SK-N-SH (cell line): ENCODE results near the gene KLF18. TPM values are rescaled to one million over a fixed set of nuclear protein-coding genes. Genes with fewer than 3 reads are reported as not detected.

Experiments used
- CTCF ChIA-PET: fragments of 300-600, 350-600 bp; formaldehyde crosslinking; extraction: SDS; loops from one replicate; lab custom pipeline; 2021; lab: Yijun Ruan, JAX
- POLR2A ChIA-PET: fragments of 350-600 bp; sonication (Branson Sonifier 250); formaldehyde crosslinking; extraction: SDS; loops from one replicate; lab custom pipeline; 2020; ENCODE audit warnings: antibody characterized with exemption, inconsistent platforms; lab: Yijun Ruan, JAX
- DNase-seq: peaks from one replicate; pipeline ENCODE4 v3.0.0; 2012
- H2AFZ ChIP-seq: fragments of 200-600 bp; sonication (generic); 2 replicates; pipeline ENCODE4 v1.8.1; 2016; ENCODE audit warnings: antibody characterized with exemption, mild to moderate bottlenecking, low read depth
- H3F3A ChIP-seq: fragments of 200-600 bp; sonication (generic); replicated peaks from 2 replicates; pipeline ENCODE3; 2016; ENCODE audit warnings: antibody characterized with exemption, mild to moderate bottlenecking; ENCODE audit not compliant: insufficient read depth
- H3K27ac ChIP-seq, 2 experiments: fragments of 200-500 bp in 1 of 2; fragments of 200-600 bp in 1 of 2; sonication (Bioruptor generic) in 1 of 2; sonication (generic), shearing (Covaris generic) in 1 of 2; 2 replicates each; pipeline versions ENCODE4 v1.5.1 to v1.6.1; 2014 to 2016; ENCODE audit warnings: low read depth in 2 of 2, inconsistent platforms in 1 of 2, low read length in 1 of 2, mild to moderate bottlenecking in 1 of 2, mixed read lengths in 1 of 2
- H3K27me3 ChIP-seq: fragments of 200-600 bp; sonication (generic), shearing (Covaris generic); 2 replicates; pipeline ENCODE4 v1.6.1; 2016; ENCODE audit warnings: mixed run types; ENCODE audit not compliant: insufficient read depth
- H3K36me3 ChIP-seq, 2 experiments: fragments of 200-500 bp in 1 of 2; fragments of 200-600 bp in 1 of 2; sonication (Bioruptor generic) in 1 of 2; sonication (generic) in 1 of 2; replicated peaks in 1 of 2; 2 replicates each; pipeline versions ENCODE3 to v1.5.1; 2014 to 2016; ENCODE audit warnings: low read length in 1 of 2, mild to moderate bottlenecking in 1 of 2; ENCODE audit not compliant: insufficient read depth in 2 of 2, control insufficient read depth in 1 of 2
- H3K4me1 ChIP-seq, 2 experiments: fragments of 200-500 bp in 1 of 2; fragments of 200-600 bp in 1 of 2; sonication (Bioruptor generic) in 1 of 2; sonication (generic), shearing (Covaris generic) in 1 of 2; 2 replicates each; pipeline versions ENCODE4 v1.5.1 to v1.6.1; 2014 to 2016; ENCODE audit warnings: low read depth in 1 of 2, low read length in 1 of 2, mixed run types in 1 of 2; ENCODE audit not compliant: insufficient read depth in 2 of 2, control insufficient read depth in 1 of 2
- H3K4me2 ChIP-seq: fragments of 200-600 bp; sonication (generic), shearing (Covaris generic); 2 replicates; pipeline ENCODE4 v1.6.1; 2017; ENCODE audit warnings: mixed run types
- H3K4me3 ChIP-seq, 2 experiments: fragments of 200-500 bp in 1 of 2; fragments of 200-600 bp in 1 of 2; sonication (Bioruptor generic) in 1 of 2; sonication (generic), shearing (Covaris generic) in 1 of 2; 2 replicates each; pipeline versions ENCODE4 v1.5.1 to v1.8.1; 2014 to 2016; ENCODE audit warnings: low read depth in 2 of 2, inconsistent platforms in 1 of 2, low read length in 1 of 2, mild to moderate bottlenecking in 1 of 2, mixed read lengths in 1 of 2, moderate library complexity in 1 of 2
- H3K79me2 ChIP-seq: fragments of 200-600 bp; sonication (generic); 2 replicates; pipeline ENCODE4 v1.8.1; 2017; ENCODE audit warnings: mild to moderate bottlenecking; ENCODE audit not compliant: insufficient read depth
- H3K9ac ChIP-seq: fragments of 200-600 bp; sonication (generic); 2 replicates; pipeline ENCODE4 v1.6.1; 2017; ENCODE audit warnings: mixed run types
- H3K9me2 ChIP-seq: fragments of 200-600 bp; sonication (generic); 2 replicates; pipeline ENCODE4 v1.6.1; 2017; ENCODE audit warnings: mixed run types
- H3K9me3 ChIP-seq: fragments of 200-600 bp; sonication (generic); 2 replicates; pipeline ENCODE4 v1.6.1; 2017; ENCODE audit warnings: mixed run types, mild to moderate bottlenecking, moderate library complexity
- H4K20me1 ChIP-seq: fragments of 200-600 bp; sonication (generic); 2 replicates; pipeline ENCODE4 v1.6.1; 2017; ENCODE audit warnings: mild to moderate bottlenecking, mixed run types; ENCODE audit not compliant: insufficient read depth
- CHD2 ChIP-seq: fragments of 150-350 bp; IDR thresholded peaks from 2 replicates; pipeline ENCODE4 v1.6.1; 2018; ENCODE audit warnings: low read length; ENCODE audit not compliant: partially characterized antibody
- EP300 ChIP-seq, 2 experiments: IDR thresholded peaks; 2 replicates each; pipeline versions ENCODE4 v1.4.0 to v1.6.1; 2012; ENCODE audit warnings: borderline replicate concordance in 1 of 2, low read depth in 1 of 2, low read length in 1 of 2
- EZH2phosphoT487 ChIP-seq: fragments of 200-600 bp; sonication (generic); IDR thresholded peaks from 2 replicates; pipeline ENCODE4 v1.6.1; 2017; ENCODE audit warnings: low read depth, mixed run types, mild to moderate bottlenecking, antibody characterized with exemption, moderate library complexity, borderline replicate concordance
- FOSL2 ChIP-seq: IDR thresholded peaks from 2 replicates; pipeline ENCODE4 v1.4.0; 2012; ENCODE audit warnings: low read depth, mild to moderate bottlenecking, moderate library complexity, borderline replicate concordance
- FOXJ3 ChIP-seq: sonication (generic); formaldehyde crosslinking; IDR thresholded peaks from 2 replicates; pipeline ENCODE4 v1.5.1; 2020; ENCODE audit warnings: mild to moderate bottlenecking, missing genetic modification reagents
- GABPA ChIP-seq: IDR thresholded peaks from 2 replicates; pipeline ENCODE4 v1.4.0; 2012; ENCODE audit warnings: low read depth, mild to moderate bottlenecking
- JUND ChIP-seq: IDR thresholded peaks from 2 replicates; pipeline ENCODE4 v1.4.0; 2012
- MEF2A ChIP-seq: IDR thresholded peaks from 2 replicates; pipeline ENCODE4 v1.4.0; 2012; ENCODE audit warnings: low read depth, borderline replicate concordance
- POLR2AphosphoS5 ChIP-seq: IDR thresholded peaks from 2 replicates; pipeline ENCODE4 v1.6.1; 2012; ENCODE audit warnings: low read depth, low read length
- RAD21 ChIP-seq: IDR thresholded peaks from 2 replicates; pipeline ENCODE4 v1.6.1; 2012; ENCODE audit warnings: mild to moderate bottlenecking, low read length
- RFX5 ChIP-seq: IDR thresholded peaks from 2 replicates; pipeline ENCODE4 v1.6.1; 2012; ENCODE audit warnings: mild to moderate bottlenecking, improper control_type of control experiment, low read length
- RXRA ChIP-seq: IDR thresholded peaks from 2 replicates; pipeline ENCODE4 v1.4.0; 2012; ENCODE audit warnings: low read depth, mild to moderate bottlenecking, borderline replicate concordance
- SIN3A ChIP-seq: IDR thresholded peaks from 2 replicates; pipeline ENCODE4 v1.6.1; 2012; ENCODE audit warnings: low read depth, mild to moderate bottlenecking, low read length, moderate library complexity, borderline replicate concordance
- WGBS: methylation state at CpG from one replicate; pipeline ENCODE4 v1.1.6; 2017; ENCODE audit warnings: low lambda C conversion rate; 5-methylcytosine and 5-hydroxymethylcytosine counted together
- polyA plus RNA-seq, 3 experiments: library from polyadenylated mRNA; depleted of rRNA; stranded (reverse); fragments of >200 nt; gene quantifications; 2 replicates each; pipeline ENCODE4 v1.2.3, GENCODE V29; 2012
- TF ChIP-seq, protein P1 (sequence below): IDR thresholded peaks from 2 replicates; pipeline ENCODE4 v1.4.0; 2012; ENCODE audit warnings: low read depth, borderline replicate concordance
- TF ChIP-seq, protein P2 (sequence below): IDR thresholded peaks from 2 replicates; pipeline ENCODE4 v1.4.0; 2012; ENCODE audit warnings: low read depth
- TF ChIP-seq, protein P3 (sequence below): IDR thresholded peaks from 2 replicates; pipeline ENCODE4 v1.4.0; 2012; ENCODE audit warnings: low read depth, borderline replicate concordance
- TF ChIP-seq, protein P4 (sequence below): fragments of 150-350 bp; IDR thresholded peaks from 2 replicates; pipeline ENCODE4 v1.6.1; 2017; ENCODE audit warnings: antibody characterized with exemption, low read length, low read depth, borderline replicate concordance
- TF ChIP-seq, protein P5 (sequence below): fragments of 200-600 bp; sonication (generic); IDR thresholded peaks from 2 replicates; pipeline ENCODE4 v1.6.1; 2017; ENCODE audit warnings: antibody characterized with exemption, mild to moderate bottlenecking, moderate library complexity

The KLF18 gene
- polyA plus RNA-seq, 1 of the 3 experiments (the other 2 are of a cell fraction), result not detected

DNA sequence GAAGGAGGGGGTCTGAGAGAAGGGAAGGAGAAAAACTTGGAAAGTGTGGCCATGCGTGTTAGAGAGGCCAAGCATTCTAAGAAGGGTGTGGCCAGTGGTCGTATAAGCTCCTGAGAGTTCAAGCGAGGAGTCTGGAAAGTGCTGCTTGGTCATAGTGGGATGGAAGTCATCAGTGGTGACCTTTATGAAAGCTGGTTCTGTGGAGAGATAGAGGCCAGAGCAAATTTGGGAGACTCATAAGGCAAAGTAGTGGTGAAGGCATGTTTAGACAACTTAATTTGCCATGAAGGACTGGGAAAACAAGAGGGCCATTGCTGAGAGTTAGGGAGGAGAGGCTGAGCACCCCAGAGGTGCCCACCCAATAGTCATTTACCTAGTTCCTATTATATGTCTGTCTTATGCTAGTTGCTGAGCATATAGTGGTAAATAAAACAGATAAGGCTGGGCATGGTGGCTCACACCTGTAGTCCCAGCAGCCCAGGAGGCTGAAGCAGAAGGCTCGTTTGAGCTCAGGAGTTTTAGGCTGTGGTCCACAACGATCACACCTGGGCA lies 21.0 kb downstream of the KLF18 start (continued):
- TF ChIP-seq, protein P1, sequence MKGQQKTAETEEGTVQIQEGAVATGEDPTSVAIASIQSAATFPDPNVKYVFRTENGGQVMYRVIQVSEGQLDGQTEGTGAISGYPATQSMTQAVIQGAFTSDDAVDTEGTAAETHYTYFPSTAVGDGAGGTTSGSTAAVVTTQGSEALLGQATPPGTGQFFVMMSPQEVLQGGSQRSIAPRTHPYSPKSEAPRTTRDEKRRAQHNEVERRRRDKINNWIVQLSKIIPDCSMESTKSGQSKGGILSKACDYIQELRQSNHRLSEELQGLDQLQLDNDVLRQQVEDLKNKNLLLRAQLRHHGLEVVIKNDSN, result no peak
- TF ChIP-seq RAD21, result no peak

DNA sequence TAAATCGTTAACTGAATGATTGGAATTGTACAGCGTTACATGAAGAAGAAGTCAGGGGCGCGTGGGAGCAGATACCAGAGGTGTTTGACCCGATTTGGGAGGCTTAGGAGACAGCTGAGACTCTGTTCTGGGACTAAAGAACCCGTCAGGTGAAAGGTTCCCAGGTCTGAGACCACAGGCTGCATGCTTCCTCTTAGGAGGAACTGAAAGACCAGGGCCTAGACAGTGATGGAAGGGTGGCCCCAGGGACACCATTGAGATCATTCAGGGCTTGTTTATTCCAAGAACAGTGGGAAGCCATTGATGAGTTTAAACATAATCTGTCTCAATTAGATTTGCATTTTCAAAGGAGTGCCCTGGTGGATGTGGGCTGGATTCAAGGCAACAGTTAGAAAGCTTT lies 21.9 kb downstream of the KLF18 start:
- no peaks in the 10 kb centered on the region for H3K9me3 ChIP-seq
- H3K4me1 ChIP-seq, result no peaks in the 10 kb centered on the region
- H3F3A ChIP-seq, result no peaks in the 10 kb centered on the region
- H3K79me2 ChIP-seq, result no peaks in the 10 kb centered on the region
- ChIA-PET POLR2A (no interaction called here), CTCF (no interaction called here)
- H3K4me3 ChIP-seq, result no peak overlapping the region
- no peaks in the 10 kb centered on the region for H3K9me2 ChIP-seq
- no peak for TF ChIP-seq FOXJ3 (CRISPR knock-in tag)
- TF ChIP-seq, protein P2, sequence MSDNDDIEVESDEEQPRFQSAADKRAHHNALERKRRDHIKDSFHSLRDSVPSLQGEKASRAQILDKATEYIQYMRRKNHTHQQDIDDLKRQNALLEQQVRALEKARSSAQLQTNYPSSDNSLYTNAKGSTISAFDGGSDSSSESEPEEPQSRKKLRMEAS, result no peak
- TF ChIP-seq, protein P3, sequence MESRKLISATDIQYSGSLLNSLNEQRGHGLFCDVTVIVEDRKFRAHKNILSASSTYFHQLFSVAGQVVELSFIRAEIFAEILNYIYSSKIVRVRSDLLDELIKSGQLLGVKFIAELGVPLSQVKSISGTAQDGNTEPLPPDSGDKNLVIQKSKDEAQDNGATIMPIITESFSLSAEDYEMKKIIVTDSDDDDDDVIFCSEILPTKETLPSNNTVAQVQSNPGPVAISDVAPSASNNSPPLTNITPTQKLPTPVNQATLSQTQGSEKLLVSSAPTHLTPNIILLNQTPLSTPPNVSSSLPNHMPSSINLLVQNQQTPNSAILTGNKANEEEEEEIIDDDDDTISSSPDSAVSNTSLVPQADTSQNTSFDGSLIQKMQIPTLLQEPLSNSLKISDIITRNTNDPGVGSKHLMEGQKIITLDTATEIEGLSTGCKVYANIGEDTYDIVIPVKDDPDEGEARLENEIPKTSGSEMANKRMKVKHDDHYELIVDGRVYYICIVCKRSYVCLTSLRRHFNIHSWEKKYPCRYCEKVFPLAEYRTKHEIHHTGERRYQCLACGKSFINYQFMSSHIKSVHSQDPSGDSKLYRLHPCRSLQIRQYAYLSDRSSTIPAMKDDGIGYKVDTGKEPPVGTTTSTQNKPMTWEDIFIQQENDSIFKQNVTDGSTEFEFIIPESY, result no peak
- no peaks in the 10 kb centered on the region for H4K20me1 ChIP-seq
- H2AFZ ChIP-seq, result no peak overlapping the region
- no peaks in the 10 kb centered on the region for H3K36me3 ChIP-seq
- WGBS, result 48% methylated on average over 6 of the region's 6 CpGs
- H3K27me3 ChIP-seq, result no peaks in the 10 kb centered on the region
- no peak overlapping the region for H3K27ac ChIP-seq
- H3K9ac ChIP-seq, result no peak overlapping the region
- H3K4me2 ChIP-seq, result no peak overlapping the region
- DNase-seq, result no peak

DNA sequence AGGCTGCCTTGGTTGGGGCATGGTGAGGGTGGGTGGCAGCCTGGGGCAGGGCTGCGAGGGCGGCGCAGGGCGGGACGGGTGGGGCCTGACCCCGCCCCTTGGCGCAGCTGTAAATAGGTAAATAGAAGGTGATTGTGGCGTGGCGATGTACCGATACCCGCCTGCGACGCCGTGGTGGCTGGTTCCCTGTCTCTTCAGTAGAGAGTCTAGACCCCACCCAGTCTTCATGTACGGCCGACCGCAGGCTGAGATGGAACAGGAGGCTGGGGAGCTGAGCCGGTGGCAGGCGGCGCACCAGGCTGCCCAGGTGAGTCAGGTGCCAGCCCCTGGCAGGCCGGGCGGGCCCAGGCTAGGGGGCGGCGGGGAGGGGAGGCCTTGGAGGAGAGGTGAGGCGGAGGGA lies 22.7 kb downstream of the KLF18 start, which contains the start of gene KLF17:
KLF17 (plus strand) TSS at position 140 of the 400 bp plus-strand sequence; CDS start at position 227, 87 bp downstream.
- Histone ChIP-seq H3K36me3 (no peaks in the 10 kb centered on the region), H3K9ac (no peak within 1 kb of the TSS), H3K79me2 (no peaks in the 10 kb centered on the region), H3K27me3 (no peaks in the 10 kb centered on the region), H2AFZ (no peak within 1 kb of the TSS), H3F3A (no peaks in the 10 kb centered on the region), H3K27ac (no peak within 1 kb of the TSS), H4K20me1 (no peaks in the 10 kb centered on the region), H3K4me1 (no peaks in the 10 kb centered on the region; a peak in 1 of 4 replicates), H3K9me2 (no peaks in the 10 kb centered on the region), H3K4me3 (no peak within 1 kb of the TSS), H3K9me3 (no peaks in the 10 kb centered on the region), H3K4me2 (no peak within 1 kb of the TSS)
- DNase-seq, result no peak
- WGBS, result 84% methylated on average over 18 of the region's 25 CpGs
- ChIA-PET CTCF (no interaction called here), POLR2A (no interaction called here)
- TF ChIP-seq FOXJ3 (CRISPR knock-in tag) (no peak), JUND (no peak), RFX5 (no peak), RXRA (no peak), SIN3A (no peak), POLR2AphosphoS5 (no peak), MEF2A (no peak), EZH2phosphoT487 (no peak), FOSL2 (no peak), CHD2 (no peak), EP300 (IDR thresholded peaks at IDR 0.05; ENCODE audit: borderline replicate concordance in 1 of 2, low read depth in 1 of 2, low read length in 1 of 2) (no peak), GABPA (no peak)
- TF ChIP-seq, protein P4, sequence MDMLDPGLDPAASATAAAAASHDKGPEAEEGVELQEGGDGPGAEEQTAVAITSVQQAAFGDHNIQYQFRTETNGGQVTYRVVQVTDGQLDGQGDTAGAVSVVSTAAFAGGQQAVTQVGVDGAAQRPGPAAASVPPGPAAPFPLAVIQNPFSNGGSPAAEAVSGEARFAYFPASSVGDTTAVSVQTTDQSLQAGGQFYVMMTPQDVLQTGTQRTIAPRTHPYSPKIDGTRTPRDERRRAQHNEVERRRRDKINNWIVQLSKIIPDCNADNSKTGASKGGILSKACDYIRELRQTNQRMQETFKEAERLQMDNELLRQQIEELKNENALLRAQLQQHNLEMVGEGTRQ, result no peak
- TF ChIP-seq, protein P3, result no peak
- TF ChIP-seq, protein P5, sequence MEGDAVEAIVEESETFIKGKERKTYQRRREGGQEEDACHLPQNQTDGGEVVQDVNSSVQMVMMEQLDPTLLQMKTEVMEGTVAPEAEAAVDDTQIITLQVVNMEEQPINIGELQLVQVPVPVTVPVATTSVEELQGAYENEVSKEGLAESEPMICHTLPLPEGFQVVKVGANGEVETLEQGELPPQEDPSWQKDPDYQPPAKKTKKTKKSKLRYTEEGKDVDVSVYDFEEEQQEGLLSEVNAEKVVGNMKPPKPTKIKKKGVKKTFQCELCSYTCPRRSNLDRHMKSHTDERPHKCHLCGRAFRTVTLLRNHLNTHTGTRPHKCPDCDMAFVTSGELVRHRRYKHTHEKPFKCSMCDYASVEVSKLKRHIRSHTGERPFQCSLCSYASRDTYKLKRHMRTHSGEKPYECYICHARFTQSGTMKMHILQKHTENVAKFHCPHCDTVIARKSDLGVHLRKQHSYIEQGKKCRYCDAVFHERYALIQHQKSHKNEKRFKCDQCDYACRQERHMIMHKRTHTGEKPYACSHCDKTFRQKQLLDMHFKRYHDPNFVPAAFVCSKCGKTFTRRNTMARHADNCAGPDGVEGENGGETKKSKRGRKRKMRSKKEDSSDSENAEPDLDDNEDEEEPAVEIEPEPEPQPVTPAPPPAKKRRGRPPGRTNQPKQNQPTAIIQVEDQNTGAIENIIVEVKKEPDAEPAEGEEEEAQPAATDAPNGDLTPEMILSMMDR, result no peak
- TF ChIP-seq, all 33 proteins: peak for 0
